H1 (cell line): ENCODE results near the gene AEBP1. TPM values are rescaled to one million over a fixed set of nuclear protein-coding genes. Genes with fewer than 3 reads are reported as not detected.

Experiments
- CTCF ChIA-PET: fragments of 300-600 bp; sonication (Branson Sonifier 250); formaldehyde crosslinking; loops from one replicate; lab custom pipeline; 2021; ENCODE audit not compliant: partially characterized antibody; lab: Charles Lee
- POLR2A ChIA-PET: fragments of 300-600 bp; sonication (Branson Sonifier 250); formaldehyde crosslinking; loops from one replicate; lab custom pipeline; 2021; ENCODE audit warnings: inconsistent platforms; ENCODE audit not compliant: partially characterized antibody; lab: Charles Lee
- DNase-seq, 2 experiments: peaks; one replicate each; pipeline versions ENCODE4 v3.0.0 to v3.0.0-alpha.2; 2010 to 2022; ENCODE audit warnings: low spot score in 2 of 2, low read depth in 1 of 2, mixed read lengths in 1 of 2
- FAIRE-seq: peaks from 2 replicates; lab custom pipeline; 2011; peaks lifted over from hg19 to GRCh38; lab: Jason Lieb, UNC
- H2AFZ ChIP-seq: 2 replicates; pipeline ENCODE4 v1.8.1; 2012; ENCODE audit warnings: low read length, inconsistent platforms
- H2AK5ac ChIP-seq: 2 replicates; pipeline ENCODE4 v1.6.1; 2013; ENCODE audit warnings: low read depth, low read length
- H2BK120ac ChIP-seq: replicated peaks from 2 replicates; pipeline ENCODE3; 2013; ENCODE audit warnings: low read depth, low read length, inconsistent platforms
- H2BK12ac ChIP-seq: 2 replicates; pipeline ENCODE4 v1.6.1; 2013; ENCODE audit warnings: low read depth, low read length
- H2BK15ac ChIP-seq: 2 replicates; pipeline ENCODE4 v1.6.1; 2013; ENCODE audit warnings: low read length
- H2BK20ac ChIP-seq: 2 replicates; pipeline ENCODE4 v1.6.1; 2013; ENCODE audit warnings: low read length
- H2BK5ac ChIP-seq: 2 replicates; pipeline ENCODE4 v1.6.1; 2013; ENCODE audit warnings: low read depth, low read length
- H3K14ac ChIP-seq: 2 replicates; pipeline ENCODE4 v1.6.1; 2013; ENCODE audit warnings: inconsistent platforms; ENCODE audit not compliant: insufficient read length
- H3K18ac ChIP-seq: 2 replicates; pipeline ENCODE4 v1.6.1; 2013; ENCODE audit warnings: low read length; ENCODE audit errors: extremely low read depth
- H3K23ac ChIP-seq: 2 replicates; pipeline ENCODE4 v1.6.1; 2013; ENCODE audit warnings: inconsistent platforms; ENCODE audit not compliant: insufficient read length
- H3K23me2 ChIP-seq: 2 replicates; pipeline ENCODE4 v1.6.1; 2013; ENCODE audit warnings: low read depth, low read length
- H3K27ac ChIP-seq: 2 replicates; pipeline ENCODE4 v1.6.1; 2011; ENCODE audit warnings: low read depth, low read length, inconsistent platforms
- H3K27me3 ChIP-seq, 4 experiments: replicated peaks in 1 of 4; 1 replicate in 1 of 4; 2 replicates in 3 of 4; pipeline versions ENCODE4 v1.6.1 to v1.8.1; 2011 to 2013; ENCODE audit warnings: low read length in 3 of 4, mild to moderate bottlenecking in 3 of 4, inconsistent platforms in 2 of 4, mixed read lengths in 2 of 4, moderate library complexity in 1 of 4; ENCODE audit not compliant: control insufficient read depth in 3 of 4, insufficient read depth in 3 of 4; ENCODE audit errors: extremely low read depth in 1 of 4
- H3K36me3 ChIP-seq, 4 experiments: 2 replicates each; pipeline versions ENCODE4 v1.6.1 to v1.8.1; 2011 to 2013; ENCODE audit warnings: mild to moderate bottlenecking in 4 of 4, low read length in 3 of 4, moderate library complexity in 2 of 4, control low read depth in 1 of 4, inconsistent platforms in 1 of 4; ENCODE audit not compliant: insufficient read depth in 4 of 4, control insufficient read depth in 2 of 4
- H3K4ac ChIP-seq: replicated peaks from 2 replicates; pipeline ENCODE3; 2013; ENCODE audit warnings: low read length, low read depth, mixed read lengths, inconsistent platforms; ENCODE audit not compliant: insufficient read length
- H3K4me1 ChIP-seq, 4 experiments: replicated peaks in 1 of 4; 1 replicate in 1 of 4; 2 replicates in 3 of 4; pipeline versions ENCODE4 v1.6.1 to v1.8.1; 2011 to 2013; ENCODE audit warnings: low read length in 3 of 4, inconsistent platforms in 2 of 4, mixed read lengths in 1 of 4; ENCODE audit not compliant: insufficient read depth in 4 of 4, control insufficient read depth in 3 of 4
- H3K4me2 ChIP-seq, 2 experiments: 2 replicates each; pipeline versions ENCODE4 v1.6.1 to v1.8.1; 2011 to 2013; ENCODE audit warnings: low read depth in 2 of 2, low read length in 2 of 2, control low read depth in 1 of 2, inconsistent platforms in 1 of 2, mild to moderate bottlenecking in 1 of 2; ENCODE audit not compliant: insufficient read depth in 1 of 2
- H3K4me3 ChIP-seq, 4 experiments: fragments of 200-600, 300-600 bp in 1 of 4; sonication (generic), shearing (Covaris generic), sonication (Bioruptor Twin) in 1 of 4; 2 replicates each; pipeline versions ENCODE4 v1.5.1 to v1.8.1; 2011 to 2016; ENCODE audit warnings: low read length in 4 of 4, low read depth in 3 of 4, control low read depth in 2 of 4, inconsistent platforms in 2 of 4, mild to moderate bottlenecking in 2 of 4, mixed read lengths in 1 of 4, moderate library complexity in 1 of 4; ENCODE audit not compliant: insufficient read depth in 2 of 4; ENCODE audit errors: extremely low read depth in 1 of 4
- H3K56ac ChIP-seq: replicated peaks from 2 replicates; pipeline ENCODE3; 2013; ENCODE audit warnings: low read depth, mild to moderate bottlenecking, mixed read lengths, low read length, inconsistent platforms; ENCODE audit not compliant: insufficient read length
- H3K79me1 ChIP-seq: 2 replicates; pipeline ENCODE4 v1.6.1; 2013; ENCODE audit warnings: low read depth, low read length, control low read depth
- H3K79me2 ChIP-seq, 2 experiments: 2 replicates each; pipeline versions ENCODE4 v1.6.1 to v1.8.1; 2012 to 2013; ENCODE audit warnings: low read length in 2 of 2, mild to moderate bottlenecking in 2 of 2, inconsistent platforms in 1 of 2; ENCODE audit not compliant: insufficient read depth in 2 of 2, control insufficient read depth in 1 of 2
- H3K9ac ChIP-seq, 4 experiments: replicated peaks in 1 of 4; 1 replicate in 1 of 4; 2 replicates in 3 of 4; pipeline versions ENCODE4 v1.6.1 to v1.8.1; 2011 to 2013; ENCODE audit warnings: low read depth in 3 of 4, low read length in 3 of 4, control low read depth in 2 of 4, mild to moderate bottlenecking in 2 of 4, moderate library complexity in 2 of 4, inconsistent platforms in 1 of 4; ENCODE audit errors: extremely low read depth in 1 of 4
- H3K9me3 ChIP-seq, 2 experiments: 2 replicates each; pipeline versions ENCODE4 v1.6.1 to v1.8.1; 2012 to 2013; ENCODE audit warnings: mild to moderate bottlenecking in 2 of 2, moderate library complexity in 2 of 2, control low read depth in 1 of 2, inconsistent platforms in 1 of 2, low read depth in 1 of 2, low read length in 1 of 2, mixed read lengths in 1 of 2; ENCODE audit not compliant: insufficient read depth in 2 of 2
- H4K20me1 ChIP-seq, 2 experiments: replicated peaks in 1 of 2; 2 replicates each; pipeline versions ENCODE3 to v1.8.1; 2011 to 2013; ENCODE audit warnings: inconsistent platforms in 2 of 2, low read length in 2 of 2, mild to moderate bottlenecking in 1 of 2; ENCODE audit not compliant: insufficient read depth in 2 of 2, control insufficient read depth in 1 of 2
- H4K5ac ChIP-seq: 2 replicates; pipeline ENCODE4 v1.6.1; 2013; ENCODE audit warnings: low read length, low read depth, mixed read lengths, inconsistent platforms; ENCODE audit not compliant: insufficient read length
- H4K8ac ChIP-seq: 2 replicates; pipeline ENCODE4 v1.8.0; 2013; ENCODE audit warnings: mild to moderate bottlenecking, moderate library complexity, low read length, inconsistent platforms; ENCODE audit not compliant: insufficient read depth; ENCODE audit errors: extremely low read depth
- H4K91ac ChIP-seq: replicated peaks from 2 replicates; pipeline ENCODE3; 2013; ENCODE audit warnings: low read length, mixed read lengths, inconsistent platforms; ENCODE audit not compliant: insufficient read length
- HDAC2 ChIP-seq, 2 experiments: fragments of 300-600 bp in 1 of 2; sonication (generic) in 1 of 2; IDR thresholded peaks; 2 replicates each; pipeline ENCODE4 v1.6.1; 2011 to 2012; ENCODE audit warnings: low read depth in 2 of 2, low read length in 2 of 2, mild to moderate bottlenecking in 2 of 2, moderate library complexity in 2 of 2, borderline replicate concordance in 1 of 2, inconsistent platforms in 1 of 2
- WGBS, 2 experiments: shearing (Covaris generic) in 1 of 2; methylation state at CpG; one replicate each; pipeline versions ENCODE4 v1.1.6 to v1.1.7; 2013 to 2015; ENCODE audit warnings: low lambda C conversion rate in 2 of 2, mixed read lengths in 2 of 2, inconsistent platforms in 1 of 2, low coverage in 1 of 2, missing lambda C conversion rate in 1 of 2; ENCODE audit not compliant: insufficient replicate concordance in 2 of 2, insufficient coverage in 1 of 2, insufficient read length in 1 of 2; ENCODE audit errors: extremely low coverage in 1 of 2, missing lambda C conversion rate in 1 of 2; 5-methylcytosine and 5-hydroxymethylcytosine counted together
- polyA plus RNA-seq, 7 experiments: library from polyadenylated mRNA; depleted of rRNA in 3 of 7; stranded (reverse) in 5 of 7; unstranded in 2 of 7; fragments of >200 nt in 5 of 7; fragments of 200-250 nt in 2 of 7; gene quantifications; 1 replicate in 5 of 7; 2 replicates in 1 of 7; 4 replicates in 1 of 7; pipeline versions ENCODE4 v1.2.1 to v1.2.3, GENCODE V29; 2011 to 2013; ENCODE audit warnings: missing spikeins in 2 of 7, mixed read lengths in 2 of 7
- total RNA-seq: library from RNA; stranded (reverse); fragmentation: NEBNext Ultra II Directional; extraction: Animal tissue kit (Norgen Biotek cat#: 25700); gene quantifications from 2 replicates; pipeline ENCODE4 v1.2.1, GENCODE V29; 2021

The AEBP1 gene
- total and polyA plus RNA-seq, 2 of the 8 experiments (the other 6 are each of a cell fraction or from before 2014, with no cell fraction given): 10.4 to 41.2 TPM

GRCh38 chr7:44139311-44140010 is 35.3 kb downstream of the AEBP1 start:
- H3K27me3 ChIP-seq: peaks cover under 1 to 7% (median 5%) of the 10 kb centered on the region in 4 experiments
- H2BK20ac ChIP-seq: no peak overlapping the region
- no peak overlapping the region; the same call in none of the 2 replicates for H4K8ac ChIP-seq
- 95% methylated on average over 11 of the region's 14 CpGs; no CpG with 5 or more reads in 1 of the 2 experiments for WGBS, 2 experiments
- CTCF ChIA-PET: interaction anchor here (1.1 to 2.4 kb wide), 2 partner anchors 8 to 15 kb away, joined by 4 to 9 read pairs; no protein-coding TSS in a partner anchor
- no peak overlapping the region for H2BK12ac ChIP-seq
- no peak overlapping the region for H2AFZ ChIP-seq
- FAIRE-seq (no peak), DNase-seq (no peak)
- H2BK5ac ChIP-seq: no peak overlapping the region
- no peaks in the 10 kb centered on the region for H3K9me3 ChIP-seq
- H3K14ac ChIP-seq: no peak overlapping the region
- no peaks in the 10 kb centered on the region for H3K79me2 ChIP-seq
- no peak overlapping the region for H2BK15ac ChIP-seq
- no peak overlapping the region for H3K18ac ChIP-seq
- H3K27ac ChIP-seq: no peak overlapping the region
- no peak overlapping the region for H3K4me3 ChIP-seq
- no peak overlapping the region for H4K91ac ChIP-seq
- H4K20me1 ChIP-seq: peaks cover 0 to 2% of the 10 kb centered on the region in 2 experiments
- H3K9ac ChIP-seq: no peak overlapping the region
- no peak overlapping the region for H3K56ac ChIP-seq
- H3K4ac ChIP-seq: no peak overlapping the region
- H3K23me2 ChIP-seq: no peaks in the 10 kb centered on the region; the same call in 1 of the 2 replicates
- no peaks in the 10 kb centered on the region for H3K4me1 ChIP-seq
- no peak overlapping the region for H2AK5ac ChIP-seq
- H3K23ac ChIP-seq: no peak overlapping the region
- POLR2A ChIA-PET: interaction anchor here (0.9 to 1.2 kb wide), 5 partner anchors 8 to 72 kb away, joined by 3 read pairs; partner anchors contain the start of gene GCK
- H4K5ac ChIP-seq: no peak overlapping the region
- H3K4me2 ChIP-seq: no peak overlapping the region
- H3K79me1 ChIP-seq: no peaks in the 10 kb centered on the region
- no peak overlapping the region for H2BK120ac ChIP-seq
- no peaks in the 10 kb centered on the region for H3K36me3 ChIP-seq
- no peak for TF ChIP-seq HDAC2 (IDR thresholded peaks at IDR 0.05; ENCODE audit: borderline replicate concordance in 1 of 2, low read depth in 2 of 2, low read length in 2 of 2)
